Measurements from ENCODE around the gene MAML2.

DNA sequence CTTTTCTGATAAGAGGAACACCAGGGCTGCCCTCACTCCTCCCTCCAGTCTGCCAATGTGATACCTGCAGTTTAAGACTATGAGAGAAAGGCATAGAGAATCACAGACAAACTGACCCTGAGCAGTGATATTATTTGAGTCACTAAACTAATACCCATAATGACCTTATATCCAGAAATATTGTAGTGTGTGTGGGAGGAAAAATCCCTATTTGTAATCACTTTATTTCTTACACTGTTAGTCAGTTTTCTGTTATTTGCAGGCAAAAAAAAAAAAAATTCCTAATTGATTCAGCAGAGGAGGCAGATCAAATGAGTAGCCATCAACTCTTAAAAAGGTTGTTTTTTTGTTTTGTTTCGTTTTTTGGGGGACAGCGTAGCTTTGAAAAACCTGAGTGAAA is 82.5 kb downstream of the MAML2 start:
- TF ChIP-seq POLR2AphosphoS5 (IDR thresholded peaks at IDR 0.05) (no peak), POLR2A (IDR thresholded peaks at IDR 0.05) (no peak)
